Naive thymus-derived CD8-positive, alpha-beta T cell (primary cell): ENCODE results near the gene KATNAL2. TPM values are rescaled to one million over a fixed set of nuclear protein-coding genes. Genes with fewer than 3 reads are reported as not detected.

Source experiments
- ATAC-seq, 2 donors: fragments of 150-1000 bp; cut with Tn5 transposase in 1 of 2; sonication (Bioruptor Pico), chemical (Tn5 transposase) in 1 of 2; 1 replicate in 1 of 2; 2 replicates in 1 of 2; pipeline ENCODE4 v1.10.0; 2021; ENCODE audit warnings: mild to moderate bottlenecking in 2 of 2, moderate library complexity in 2 of 2
- POLR2A ChIA-PET: fragments of 350-600 bp; sonication (Branson Sonifier 250); formaldehyde crosslinking; loops from one replicate; lab custom pipeline; 2021; ENCODE audit warnings: antibody characterized with exemption; lab: Charles Lee
- DNase-seq, 10 donors: peaks; one replicate each; pipeline versions ENCODE4 v3.0.0 to v3.0.0-alpha.2; 2020 to 2022
- H3K27ac Mint-ChIP-seq, 10 donors: one replicate each; pipeline ENCODE4 v1.8.0; 2020 to 2022; ENCODE audit warnings: mild to moderate bottlenecking in 10 of 10, mixed read lengths in 10 of 10, moderate library complexity in 4 of 10, inconsistent platforms in 1 of 10
- H3K27me3 Mint-ChIP-seq, 5 donors: one replicate each; pipeline ENCODE4 v1.8.0; 2021 to 2022; ENCODE audit warnings: mixed read lengths in 5 of 5
- H3K36me3 Mint-ChIP-seq, 3 donors: one replicate each; pipeline ENCODE4 v1.8.0; 2020 to 2022; ENCODE audit warnings: mixed read lengths in 3 of 3, mild to moderate bottlenecking in 2 of 3, inconsistent platforms in 1 of 3
- H3K4me1 Mint-ChIP-seq, 4 donors: one replicate each; pipeline ENCODE4 v1.8.0; 2021 to 2022; ENCODE audit warnings: mixed read lengths in 4 of 4
- H3K4me3 Mint-ChIP-seq, 10 donors: one replicate each; pipeline ENCODE4 v1.8.0; 2020 to 2022; ENCODE audit warnings: mild to moderate bottlenecking in 10 of 10, mixed read lengths in 10 of 10, moderate library complexity in 6 of 10, inconsistent platforms in 1 of 10
- H3K9me3 Mint-ChIP-seq, 9 donors: one replicate each; pipeline ENCODE4 v1.8.0; 2020 to 2022; ENCODE audit warnings: mixed read lengths in 9 of 9, mild to moderate bottlenecking in 3 of 9, inconsistent platforms in 1 of 9, moderate library complexity in 1 of 9
- polyA plus RNA-seq, 3 donors: library from polyadenylated mRNA; unstranded; fragments of 300-500 nt; fragmentation: Illumina TruSeq; gene quantifications; one replicate each; pipeline ENCODE4 v1.2.3, GENCODE V29; 2021
- total RNA-seq, 8 experiments: library from RNA in 2 of 8; stranded (reverse) in 2 of 8; gene quantifications; one replicate each; pipeline ENCODE4 v1.2.3 and lab custom pipeline; 2021 to 2026

KATNAL2 gene
- 1 to 10 TPM; 1.7 to 2.2 TPM for total RNA-seq
- polyA plus RNA-seq, result 1 to 10 TPM in 1 of 3 donors, under 1 TPM in 2; 0.11 to 1.1 (median 0.72) TPM
- 0.59 to 7.4 (median 2.1) reads per million in 6 experiments for total RNA-seq (lab: John Stamatoyannopoulos, UW)

- no peaks in the 10 kb centered on the region for H3K9me3 Mint-ChIP-seq
- peak; percentile 81 to 83 for ATAC-seq
- no peaks in the 10 kb centered on the region for H3K27me3 Mint-ChIP-seq
- POLR2A ChIA-PET, result interaction anchor here (0.8 to 1.6 kb wide), 3 partner anchors 124 to 920 kb away, joined by 3 to 4 read pairs (median 3); partner anchors contain the start of gene HDHD2
- peak within 1 kb of the TSS; percentile 83 to 95 (median 92) for H3K4me3 Mint-ChIP-seq
- peak within 1 kb of the TSS; percentile 55 to 96 (median 92) for H3K27ac Mint-ChIP-seq
- no peaks in the 10 kb centered on the region for H3K36me3 Mint-ChIP-seq
- peaks cover 18 to 52% (median 50%) of the 10 kb centered on the region in 4 donors for H3K4me1 Mint-ChIP-seq
- DNase-seq, result peak; percentile 54 to 83 (median 76)
Measured at GRCh38 chr18:46917108-46917802, at the start of gene KATNAL2, which contains the start of gene PIAS2. Gene KATNAL2 (plus strand): TSS chr18:46917602. CDS start chr18:46946873, 29,271 bp downstream. Gene PIAS2 (minus strand): TSS chr18:46917507. CDS start chr18:46917345, 162 bp downstream.

- peaks cover 53 to 72% (median 55%) of the 10 kb centered on the region in 3 donors for H3K36me3 Mint-ChIP-seq
- H3K4me3 Mint-ChIP-seq, result no peak overlapping the region
- POLR2A ChIA-PET, result no interaction called here
Measured at GRCh38 chr18:46868169-46868921, 49.1 kb upstream of the KATNAL2 start.

DNA sequence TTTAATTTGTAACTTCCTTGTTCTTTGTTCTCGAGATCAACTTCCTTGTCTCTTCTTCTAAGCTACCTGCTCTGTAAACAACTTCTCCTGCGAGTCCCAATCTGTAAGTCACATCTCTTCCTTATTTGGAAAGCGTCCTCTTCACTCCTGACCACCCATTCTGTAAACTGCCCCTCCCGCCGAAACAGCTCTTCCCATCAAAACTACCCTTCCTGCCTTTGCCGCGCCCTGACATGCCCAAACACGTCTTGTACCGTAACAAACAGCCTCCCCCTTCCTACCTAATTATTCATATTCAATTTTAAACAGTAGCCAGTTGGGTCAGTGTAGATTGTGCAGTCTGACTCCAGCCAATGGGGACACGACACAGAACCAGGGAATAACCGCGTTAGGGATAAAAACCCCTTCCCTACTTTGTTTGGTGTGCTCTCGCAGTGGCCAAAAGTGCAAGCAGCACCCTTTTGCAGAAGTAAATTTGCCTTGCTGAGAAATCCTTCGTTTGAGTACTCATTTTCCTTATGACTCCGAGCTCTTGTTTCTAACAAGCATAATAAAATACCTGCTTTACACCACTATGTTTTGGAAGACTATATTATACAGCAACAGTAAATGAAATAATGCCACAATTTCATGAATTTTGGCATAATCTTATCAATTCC is 39.9 kb upstream of the KATNAL2 start:
- DNase-seq (no peak), ATAC-seq (no peak)
- Mint-ChIP-seq H3K4me3 (peak overlapping the region in 8 of 10 donors; percentile 4 to 60 (median 22)), H3K27me3 (no peaks in the 10 kb centered on the region), H3K27ac (peak overlapping the region; percentile 24 to 88 (median 81)), H3K4me1 (peaks cover 11 to 36% (median 20%) of the 10 kb centered on the region in 4 donors), H3K9me3 (peaks cover 12 to 70% (median 33%) of the 10 kb centered on the region in 9 donors), H3K36me3 (peaks cover 50 to 82% (median 56%) of the 10 kb centered on the region in 3 donors)
- POLR2A ChIA-PET, result no interaction called here

More at GRCh38 chr18:46868169-46868921, 49.1 kb upstream of the KATNAL2 start:
- ATAC-seq (no peak), DNase-seq (no peak)
- H3K27ac Mint-ChIP-seq, result no peak overlapping the region
- H3K27me3 Mint-ChIP-seq, result no peaks in the 10 kb centered on the region
- H3K9me3 Mint-ChIP-seq, result peaks cover 7 to 51% (median 37%) of the 10 kb centered on the region in 9 donors
- peaks cover 11 to 50% (median 36%) of the 10 kb centered on the region in 4 donors for H3K4me1 Mint-ChIP-seq

GRCh38 chr18:46883180-46883579 is 34.2 kb upstream of the KATNAL2 start:
- H3K36me3 Mint-ChIP-seq, result peaks cover 20 to 43% (median 41%) of the 10 kb centered on the region in 3 donors

GRCh38 chr18:46886893-46887292 is 30.5 kb upstream of the KATNAL2 start:
- peaks cover 7 to 37% (median 19%) of the 10 kb centered on the region in 9 donors for H3K9me3 Mint-ChIP-seq
- no peak overlapping the region for H3K27ac Mint-ChIP-seq
- no peak for ATAC-seq
- H3K27me3 Mint-ChIP-seq, result no peaks in the 10 kb centered on the region
- H3K4me3 Mint-ChIP-seq, result no peak overlapping the region
- DNase-seq, result no peak
- H3K36me3 Mint-ChIP-seq, result peaks cover 26 to 51% (median 45%) of the 10 kb centered on the region in 3 donors
- POLR2A ChIA-PET, result no interaction called here
- H3K4me1 Mint-ChIP-seq, result peaks cover 9 to 24% (median 18%) of the 10 kb centered on the region in 4 donors

More at GRCh38 chr18:46883180-46883579, 34.2 kb upstream of the KATNAL2 start:
- ATAC-seq, result no peak
- peaks cover 0 to 34% (median 12%) of the 10 kb centered on the region in 9 donors for H3K9me3 Mint-ChIP-seq
- H3K27me3 Mint-ChIP-seq, result no peaks in the 10 kb centered on the region
- H3K27ac Mint-ChIP-seq, result peak overlapping the region in 1 of 10 donors; percentile 32
- no peak for DNase-seq
- H3K4me3 Mint-ChIP-seq, result no peak overlapping the region
- H3K4me1 Mint-ChIP-seq, result peaks cover 5 to 15% (median 6%) of the 10 kb centered on the region in 4 donors
- POLR2A ChIA-PET, result no interaction called here

DNA sequence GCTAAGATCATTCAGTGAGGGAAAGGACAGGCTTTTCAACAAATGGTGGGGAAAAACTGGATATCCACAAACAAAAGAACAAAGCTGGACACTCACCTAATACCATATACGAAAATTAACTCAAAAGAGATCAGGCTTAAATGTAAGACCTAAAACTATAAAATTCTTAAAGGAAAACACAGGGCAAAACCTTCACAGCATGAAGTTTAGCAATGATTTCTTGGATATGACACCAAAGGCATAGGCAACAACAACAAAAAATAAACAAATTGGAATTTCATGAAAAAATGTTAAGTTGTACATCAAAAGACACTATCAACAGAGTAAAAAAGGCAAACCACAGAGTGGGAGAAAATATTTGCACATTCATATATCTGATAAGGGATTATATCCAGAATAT is 28.4 kb upstream of the KATNAL2 start:
- H3K4me1 Mint-ChIP-seq, result peaks cover 30 to 37% (median 30%) of the 10 kb centered on the region in 4 donors
- no peak for ATAC-seq
- POLR2A ChIA-PET, result no interaction called here

GRCh38 chr18:46891742-46892214 is 25.6 kb upstream of the KATNAL2 start:
- peaks cover 26 to 65% (median 49%) of the 10 kb centered on the region in 3 donors for H3K36me3 Mint-ChIP-seq

More for the DNA sequence above, 28.4 kb upstream of the KATNAL2 start:
- DNase-seq, result no peak
- no peak overlapping the region for H3K27ac Mint-ChIP-seq
- H3K9me3 Mint-ChIP-seq, result peaks cover 7 to 37% (median 18%) of the 10 kb centered on the region in 9 donors
- no peaks in the 10 kb centered on the region for H3K27me3 Mint-ChIP-seq
- peaks cover 26 to 52% (median 48%) of the 10 kb centered on the region in 3 donors for H3K36me3 Mint-ChIP-seq
- H3K4me3 Mint-ChIP-seq, result no peak overlapping the region

GRCh38 chr18:46892842-46893241 is 24.6 kb upstream of the KATNAL2 start:
- Mint-ChIP-seq H3K27ac (no peak overlapping the region), H3K36me3 (peaks cover 26 to 62% (median 48%) of the 10 kb centered on the region in 3 donors), H3K27me3 (no peaks in the 10 kb centered on the region), H3K4me3 (peak overlapping the region in 1 of 10 donors; percentile 2), H3K9me3 (peaks cover 7 to 29% (median 17%) of the 10 kb centered on the region in 9 donors), H3K4me1 (peaks cover 28 to 48% (median 41%) of the 10 kb centered on the region in 4 donors)
- DNase-seq (no peak), ATAC-seq (no peak)
- POLR2A ChIA-PET, result no interaction called here

More at GRCh38 chr18:46891742-46892214, 25.6 kb upstream of the KATNAL2 start:
- no peak for DNase-seq
- H3K4me1 Mint-ChIP-seq, result peaks cover 30 to 47% (median 38%) of the 10 kb centered on the region in 4 donors
- peak overlapping the region in 2 of 10 donors; percentile 29 for H3K27ac Mint-ChIP-seq
- H3K9me3 Mint-ChIP-seq, result peaks cover 7 to 37% (median 17%) of the 10 kb centered on the region in 9 donors
- ATAC-seq, result no peak
- no peaks in the 10 kb centered on the region for H3K27me3 Mint-ChIP-seq
- POLR2A ChIA-PET, result no interaction called here
- H3K4me3 Mint-ChIP-seq, result no peak overlapping the region

DNA sequence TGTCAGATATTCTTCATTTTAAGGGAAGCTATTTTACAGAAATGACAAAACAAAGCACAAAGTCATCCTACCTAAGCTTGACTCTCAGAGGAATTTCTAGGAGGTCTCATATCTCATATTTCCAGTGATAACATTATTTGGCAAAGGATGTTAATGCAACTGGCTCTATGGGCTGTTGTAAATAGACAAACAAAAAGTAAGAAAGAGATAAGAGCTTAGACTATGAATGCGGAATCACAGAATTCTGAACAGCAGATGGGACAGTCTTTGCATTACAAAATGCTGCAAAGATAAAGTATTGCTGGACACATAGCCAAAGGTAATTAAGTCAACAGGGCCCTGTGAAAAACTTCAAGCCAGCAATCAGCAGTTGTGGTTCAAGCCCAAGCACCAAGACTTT is 24.0 kb upstream of the KATNAL2 start:
- ATAC-seq, result no peak
- no peak overlapping the region for H3K4me3 Mint-ChIP-seq
- POLR2A ChIA-PET, result no interaction called here
- H3K27me3 Mint-ChIP-seq, result no peaks in the 10 kb centered on the region
- no peak for DNase-seq
- H3K4me1 Mint-ChIP-seq, result peaks cover 30 to 49% (median 42%) of the 10 kb centered on the region in 4 donors
- H3K36me3 Mint-ChIP-seq, result peaks cover 23 to 59% (median 45%) of the 10 kb centered on the region in 3 donors
- no peak overlapping the region for H3K27ac Mint-ChIP-seq
- peaks cover 7 to 24% (median 15%) of the 10 kb centered on the region in 9 donors for H3K9me3 Mint-ChIP-seq

- no peak for DNase-seq
- H3K9me3 Mint-ChIP-seq, result peaks cover 5 to 16% (median 9%) of the 10 kb centered on the region in 9 donors
- peak overlapping the region in 2 of 10 donors; percentile 16 to 25 for H3K27ac Mint-ChIP-seq
- peaks cover 26 to 47% (median 42%) of the 10 kb centered on the region in 4 donors for H3K4me1 Mint-ChIP-seq
- ATAC-seq, result no peak
- H3K27me3 Mint-ChIP-seq, result no peaks in the 10 kb centered on the region
- POLR2A ChIA-PET, result no interaction called here
- peaks cover 16 to 59% (median 39%) of the 10 kb centered on the region in 3 donors for H3K36me3 Mint-ChIP-seq
- peak overlapping the region in 3 of 10 donors; percentile 10 to 22 (median 20) for H3K4me3 Mint-ChIP-seq
Measured at GRCh38 chr18:46894124-46894523, 23.3 kb upstream of the KATNAL2 start.

DNA sequence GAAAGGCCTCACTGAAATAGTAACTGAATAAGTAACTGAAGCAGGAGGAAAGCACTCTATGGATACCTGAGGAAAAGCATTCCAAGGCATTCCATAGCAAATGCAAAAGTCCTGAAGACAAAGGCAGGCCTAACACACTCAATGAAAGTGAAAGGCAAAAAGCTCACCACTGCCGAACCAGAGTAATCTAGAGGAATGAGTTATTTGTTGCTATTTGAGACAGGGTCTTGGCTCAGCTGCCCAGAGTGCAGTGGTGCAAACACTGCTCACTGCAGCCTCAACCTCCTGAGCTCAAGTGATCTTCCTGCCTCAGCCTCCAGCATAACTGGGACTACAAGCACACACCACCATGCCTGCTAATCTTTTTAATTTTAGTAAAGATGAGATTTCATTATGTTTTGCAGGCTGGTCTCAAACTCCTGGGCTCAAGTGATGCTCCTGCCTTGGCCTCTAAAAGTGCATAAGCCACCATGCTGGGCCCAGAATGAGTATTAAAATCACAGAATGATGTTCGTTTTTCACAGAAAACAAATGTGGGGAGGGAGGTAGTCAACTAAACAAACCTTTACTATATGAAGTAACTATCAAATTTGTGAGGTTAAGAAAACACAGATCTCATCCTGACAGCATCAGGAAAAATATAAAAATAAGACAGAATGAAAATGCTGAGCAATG is 18.0 kb upstream of the KATNAL2 start:
- H3K36me3 Mint-ChIP-seq, result peaks cover 9 to 66% (median 39%) of the 10 kb centered on the region in 3 donors
- H3K4me1 Mint-ChIP-seq, result peaks cover 8 to 22% (median 18%) of the 10 kb centered on the region in 4 donors
- ATAC-seq (no peak), DNase-seq (no peak)
- no peak overlapping the region for H3K4me3 Mint-ChIP-seq
- POLR2A ChIA-PET, result no interaction called here
- no peaks in the 10 kb centered on the region for H3K27me3 Mint-ChIP-seq
- H3K27ac Mint-ChIP-seq, result peak overlapping the region in 1 of 10 donors; percentile 2
- peaks cover 0 to 2% (median 0%) of the 10 kb centered on the region in 9 donors for H3K9me3 Mint-ChIP-seq
